Measurements from ENCODE around the gene CDKN2D.
"Not testable (repeated sequence)": the region's sequence is repeated elsewhere in the genome, so short reads cannot be mapped to it uniquely, and the experiment has no call there.

Gene CDKN2D

GRCh38 chr19:10551698-10552301 lies 17.0 kb downstream of the CDKN2D start:
- no peak overlapping the region for H3K4me3 ChIP-seq (replicated peaks; ENCODE audit: low read depth, low read length)
- DNase-seq (ENCODE audit: low read depth), result peak; percentile 49
- peak; percentile 20 for TF ChIP-seq CTCF (IDR thresholded peaks at IDR 0.05; ENCODE audit: low read length, missing control alignments)

- not testable (repeated sequence) for H3K4me3 ChIP-seq (replicated peaks; ENCODE audit: low read depth, low read length); DNase-seq (ENCODE audit: low read depth)
Measured at GRCh38 chr19:10551006-10551405, 17.8 kb downstream of the CDKN2D start.

GRCh38 chr19:10550336-10550735 lies 18.4 kb downstream of the CDKN2D start:
- no peak for TF ChIP-seq CTCF (IDR thresholded peaks at IDR 0.05; ENCODE audit: low read length, missing control alignments)
- no peak for DNase-seq (ENCODE audit: low read depth)
- no peak overlapping the region for H3K4me3 ChIP-seq (replicated peaks; ENCODE audit: low read depth, low read length)

- no peak overlapping the region for H3K4me3 ChIP-seq (replicated peaks; ENCODE audit: low read depth, low read length)
- DNase-seq (ENCODE audit: low read depth), result no peak
- TF ChIP-seq CTCF (IDR thresholded peaks at IDR 0.05; ENCODE audit: low read length, missing control alignments), result no peak
Measured at GRCh38 chr19:10549733-10550132, 19.0 kb downstream of the CDKN2D start.

- TF ChIP-seq CTCF (IDR thresholded peaks at IDR 0.05; ENCODE audit: low read length, missing control alignments), result no peak
- DNase-seq (ENCODE audit: low read depth), result no peak
- H3K4me3 ChIP-seq (replicated peaks; ENCODE audit: low read depth, low read length), result no peak overlapping the region
Measured at GRCh38 chr19:10548746-10549276, 20.0 kb downstream of the CDKN2D start.

- no peak overlapping the region for H3K4me3 ChIP-seq (replicated peaks; ENCODE audit: low read depth, low read length)
- TF ChIP-seq CTCF (IDR thresholded peaks at IDR 0.05; ENCODE audit: low read length, missing control alignments), result no peak
- no peak for DNase-seq (ENCODE audit: low read depth)
Measured at GRCh38 chr19:10546817-10547216, 22.0 kb downstream of the CDKN2D start.

- no peak for TF ChIP-seq CTCF (IDR thresholded peaks at IDR 0.05; ENCODE audit: low read length, missing control alignments)
- H3K4me3 ChIP-seq (replicated peaks; ENCODE audit: low read depth, low read length), result peak overlapping the region; percentile 67
- no peak for DNase-seq (ENCODE audit: low read depth)
Measured at GRCh38 chr19:10544753-10545251, 24.0 kb downstream of the CDKN2D start.

Data from fibroblast of pulmonary artery (primary cell).